SJCRH30 (cell line): ENCODE results near the gene TRIM75. TPM values are rescaled to one million over a fixed set of nuclear protein-coding genes. Genes with fewer than 3 reads are reported as not detected.

Source experiments
- DNase-seq, 2 experiments: peaks; one replicate each; pipeline ENCODE4 v3.0.0-alpha.2; 2015 to 2020
- H3K27ac ChIP-seq: fragments of 250-450 bp; sonication (Bioruptor Pico); 2 replicates; pipeline ENCODE4 v1.5.1; 2020; ENCODE audit warnings: mild to moderate bottlenecking, moderate library complexity
- H3K27me3 ChIP-seq: fragments of 250-450 bp; sonication (Bioruptor Pico); 2 replicates; pipeline ENCODE4 v1.5.1; 2020; ENCODE audit warnings: mild to moderate bottlenecking, moderate library complexity
- H3K36me3 ChIP-seq: fragments of 250-450 bp; sonication (Bioruptor Pico); 2 replicates; pipeline ENCODE4 v1.5.1; 2020; ENCODE audit warnings: mild to moderate bottlenecking, moderate library complexity
- H3K4me1 ChIP-seq: fragments of 250-450 bp; sonication (Bioruptor Pico); 2 replicates; pipeline ENCODE4 v1.5.1; 2020; ENCODE audit warnings: mild to moderate bottlenecking, moderate library complexity
- H3K4me3 ChIP-seq: fragments of 250-450 bp; sonication (Bioruptor Pico); 2 replicates; pipeline ENCODE4 v1.5.1; 2020; ENCODE audit warnings: mild to moderate bottlenecking, moderate library complexity
- H3K9me3 ChIP-seq: fragments of 250-450 bp; sonication (Bioruptor Pico); replicated peaks from 2 replicates; pipeline ENCODE4 v1.5.1; 2020; ENCODE audit warnings: mild to moderate bottlenecking, moderate library complexity
- total RNA-seq: library from RNA; depleted of rRNA; stranded (reverse); fragments of >200 nt; shearing (Covaris generic); gene quantifications from 2 replicates; pipeline ENCODE4 v1.2.3, GENCODE V29; 2014; rRNA removed

Gene TRIM75
- total RNA-seq, 1 experiment from 2014 or later, result 0.87 TPM

DNA sequence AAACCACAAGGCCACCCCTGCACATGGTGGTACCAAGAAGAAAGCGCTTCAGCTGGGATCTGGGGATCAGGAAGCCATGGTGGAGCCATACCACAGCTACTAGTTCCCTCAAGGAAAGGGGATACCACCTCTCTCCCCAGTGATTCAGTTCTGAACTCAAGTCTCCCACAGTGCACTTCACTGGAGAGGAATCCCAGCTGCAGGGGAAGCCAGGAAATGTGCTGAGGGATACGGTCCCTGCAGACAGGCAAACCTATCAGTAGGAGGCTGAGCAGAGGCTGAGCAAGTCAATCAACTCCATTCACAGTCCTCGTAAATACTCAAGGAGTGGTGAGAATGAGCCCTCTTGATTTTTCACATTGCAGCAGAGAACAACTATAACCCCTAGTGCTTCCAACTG, 48.0 kb downstream of the TRIM75 start:
- Histone ChIP-seq H3K36me3 (no peaks in the 10 kb centered on the region), H3K27me3 (no peaks in the 10 kb centered on the region), H3K4me3 (no peak overlapping the region), H3K27ac (no peak overlapping the region), H3K4me1 (no peaks in the 10 kb centered on the region), H3K9me3 (no peaks in the 10 kb centered on the region)
- no peak for DNase-seq

DNA sequence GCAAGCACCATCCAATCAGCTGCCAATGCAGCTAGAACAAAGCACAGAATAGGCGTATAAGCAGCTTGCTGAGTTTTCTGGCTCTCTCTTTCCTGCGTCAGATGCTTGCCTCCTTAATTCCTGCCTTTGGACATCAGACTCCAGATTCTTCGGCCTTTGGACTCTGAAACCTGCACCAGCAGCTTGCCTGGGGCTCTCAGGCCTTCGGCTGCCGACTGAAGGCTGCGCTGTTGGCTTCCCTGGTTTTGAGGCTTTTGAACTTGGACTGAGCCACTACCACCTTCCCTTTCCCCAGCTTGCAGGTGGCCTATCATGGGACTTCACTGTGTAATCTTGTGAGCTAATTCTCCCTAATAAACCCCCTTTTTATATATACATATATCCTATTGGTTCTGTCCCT, 52.9 kb downstream of the TRIM75 start:
- H3K27me3 ChIP-seq, result no peaks in the 10 kb centered on the region
- no peak overlapping the region for H3K4me3 ChIP-seq
- H3K36me3 ChIP-seq, result no peaks in the 10 kb centered on the region
- no peak overlapping the region for H3K27ac ChIP-seq
- DNase-seq, result no peak
- no peaks in the 10 kb centered on the region for H3K4me1 ChIP-seq
- H3K9me3 ChIP-seq, result no peaks in the 10 kb centered on the region

Other genes starting within 250 kb of the TRIM75 start
- gene APELA, start 176.7 kb upstream of the TRIM75 start, total RNA-seq, result not detected in 2 replicates
- gene TRIM61, start 76.2 kb upstream of the TRIM75 start, total RNA-seq, result not detected in 2 replicates
- gene TRIM60, start 21.9 kb upstream of the TRIM75 start, total RNA-seq, result not detected in 2 replicates
- gene TMEM192, start 59.0 kb downstream of the TRIM75 start, total RNA-seq, result 12.7 and 13.4 TPM in 2 replicates
- gene KLHL2, start 153.7 kb downstream of the TRIM75 start, total RNA-seq, result 12.5 and 17.2 TPM in 2 replicates